Measurements from ENCODE around the gene PNPO.

PNPO gene

GRCh38 chr17:47898241-47898640 lies 43.1 kb upstream of the PNPO start:
- Histone ChIP-seq H3K27ac (ENCODE audit: low read depth, low read length) (no peak overlapping the region), H4K20me1 (ENCODE audit: low read depth, low read length) (no peaks in the 10 kb centered on the region), H3K9me3 (ENCODE audit: insufficient read depth, low read length) (no peaks in the 10 kb centered on the region), H3F3A (ENCODE audit: insufficient read depth) (no peaks in the 10 kb centered on the region), H3K27me3 (ENCODE audit: low read length) (no peaks in the 10 kb centered on the region), H3K9ac (ENCODE audit: low read length) (no peak overlapping the region), H3K79me2 (ENCODE audit: insufficient read depth, low read length) (peaks cover 32% of the 10 kb centered on the region), H3K4me3 (ENCODE audit: insufficient read depth, low read length, poor library complexity, severe bottlenecking) (no peak overlapping the region), H3K4me2 (ENCODE audit: low read depth, low read length, poor library complexity, severe bottlenecking) (peak overlapping the region; percentile 69), H3K9me2 (replicated peaks; ENCODE audit: insufficient read depth, low read length) (no peaks in the 10 kb centered on the region), H3K36me3 (ENCODE audit: low read length) (no peaks in the 10 kb centered on the region), H2AFZ (ENCODE audit: low read depth, low read length, severe bottlenecking) (no peak overlapping the region)
- TF ChIP-seq CTCF (IDR thresholded peaks at IDR 0.05; ENCODE audit: insufficient read depth, low read length, poor library complexity, severe bottlenecking) = no peak
- no peak for TF ChIP-seq EZH2phosphoT487 (conservative IDR thresholded peaks at IDR 0.05; ENCODE audit: low read length)

- TF ChIP-seq CTCF (IDR thresholded peaks at IDR 0.05; ENCODE audit: insufficient read depth, low read length, poor library complexity, severe bottlenecking) (no peak), EZH2phosphoT487 (conservative IDR thresholded peaks at IDR 0.05; ENCODE audit: low read length) (no peak)
- Histone ChIP-seq H3K27me3 (ENCODE audit: low read length) (no peaks in the 10 kb centered on the region), H3K9me3 (ENCODE audit: insufficient read depth, low read length) (no peaks in the 10 kb centered on the region), H2AFZ (ENCODE audit: low read depth, low read length, severe bottlenecking) (no peak overlapping the region), H3K36me3 (ENCODE audit: low read length) (no peaks in the 10 kb centered on the region), H3K9me2 (replicated peaks; ENCODE audit: insufficient read depth, low read length) (no peaks in the 10 kb centered on the region), H3K4me3 (ENCODE audit: insufficient read depth, low read length, poor library complexity, severe bottlenecking) (no peak overlapping the region), H3K79me2 (ENCODE audit: insufficient read depth, low read length) (peaks cover 32% of the 10 kb centered on the region), H3K9ac (ENCODE audit: low read length) (no peak overlapping the region), H3K27ac (ENCODE audit: low read depth, low read length) (no peak overlapping the region), H3F3A (ENCODE audit: insufficient read depth) (no peaks in the 10 kb centered on the region), H4K20me1 (ENCODE audit: low read depth, low read length) (no peaks in the 10 kb centered on the region), H3K4me2 (ENCODE audit: low read depth, low read length, poor library complexity, severe bottlenecking) (no peak overlapping the region)
These were observed 41.7 kb upstream of the PNPO start for GRCh38 chr17:47899643-47900042.

- Histone ChIP-seq H3K4me2 (ENCODE audit: low read depth, low read length, poor library complexity, severe bottlenecking) (no peak overlapping the region), H3K27me3 (ENCODE audit: low read length) (no peaks in the 10 kb centered on the region), H4K20me1 (ENCODE audit: low read depth, low read length) (no peaks in the 10 kb centered on the region), H3K36me3 (ENCODE audit: low read length) (no peaks in the 10 kb centered on the region), H3K9ac (ENCODE audit: low read length) (no peak overlapping the region), H3K79me2 (ENCODE audit: insufficient read depth, low read length) (peaks cover 36% of the 10 kb centered on the region), H3K27ac (ENCODE audit: low read depth, low read length) (no peak overlapping the region), H3K4me3 (ENCODE audit: insufficient read depth, low read length, poor library complexity, severe bottlenecking) (no peak overlapping the region), H3F3A (ENCODE audit: insufficient read depth) (no peaks in the 10 kb centered on the region), H2AFZ (ENCODE audit: low read depth, low read length, severe bottlenecking) (no peak overlapping the region), H3K9me2 (replicated peaks; ENCODE audit: insufficient read depth, low read length) (no peaks in the 10 kb centered on the region), H3K9me3 (ENCODE audit: insufficient read depth, low read length) (no peaks in the 10 kb centered on the region)
- TF ChIP-seq CTCF (IDR thresholded peaks at IDR 0.05; ENCODE audit: insufficient read depth, low read length, poor library complexity, severe bottlenecking) = no peak
- TF ChIP-seq EZH2phosphoT487 (conservative IDR thresholded peaks at IDR 0.05; ENCODE audit: low read length) = no peak
These were observed 39.9 kb upstream of the PNPO start for GRCh38 chr17:47901423-47901822.

All from SU-DHL-6 (cell line).